Activated T-cell treated with anti-CD3 and anti-CD28 coated beads, Interleukin-2, amount 50 U/mL, for 1 hour (primary cell): ENCODE results near the gene TMEM218.

Experiments used
- DNase-seq: peaks from one replicate; pipeline ENCODE4 v3.0.0-alpha.2; 2020

Gene TMEM218

GRCh38 chr11:125052047-125052446, 59.4 kb downstream of the TMEM218 start:
- DNase-seq, result no peak

GRCh38 chr11:125049164-125049792, 62.1 kb downstream of the TMEM218 start:
- no peak for DNase-seq
